Urinary bladder (tissue), 4 donors: ENCODE data around the gene IQGAP3. TPM values are rescaled to one million over a fixed set of nuclear protein-coding genes. Genes with fewer than 3 reads are reported as not detected.
A peak's percentile ranks its signal among the peaks of the same experiment; 100 is the strongest.
"Not testable (repeated sequence)": the region's sequence is repeated elsewhere in the genome, so short reads cannot be mapped to it uniquely, and the experiment has no call there.

ENCODE experiments used
- DNase-seq: peaks from one replicate; pipeline ENCODE4 v3.0.0-alpha.2; 2015; ENCODE audit errors: extremely low spot score
- H3K27ac ChIP-seq: one replicate; pipeline ENCODE4 v1.5.1; 2013; ENCODE audit warnings: low read depth, mild to moderate bottlenecking, moderate library complexity
- H3K36me3 ChIP-seq: one replicate; pipeline ENCODE4 v1.6.1; 2013; ENCODE audit warnings: mild to moderate bottlenecking, moderate library complexity; ENCODE audit not compliant: insufficient read depth
- H3K4me1 ChIP-seq: one replicate; pipeline ENCODE4 v1.6.1; 2013; ENCODE audit warnings: mild to moderate bottlenecking, moderate library complexity; ENCODE audit not compliant: insufficient read depth
- H3K4me3 ChIP-seq: one replicate; pipeline ENCODE4 v1.5.1; 2013; ENCODE audit warnings: low read depth, low read length
- WGBS: extraction: QIAGEN DNeasy Blood & Tissue Kit; methylation state at CpG from one replicate; pipeline ENCODE4 v1.1.7; 2013; 5-methylcytosine and 5-hydroxymethylcytosine counted together
- polyA plus RNA-seq: library from polyadenylated mRNA; stranded (reverse); fragments of 200-250 nt; gene quantifications from one replicate; pipeline ENCODE4 v1.2.3, GENCODE V29; 2013
- total RNA-seq: library from RNA; depleted of rRNA; stranded (reverse); fragments of >200 nt; gene quantifications from one replicate; pipeline ENCODE4 v1.2.3, GENCODE V29; 2014
- donor health status: healthy with polysubstance abuse.
- donor health status: healthy.

Gene IQGAP3, protein sequence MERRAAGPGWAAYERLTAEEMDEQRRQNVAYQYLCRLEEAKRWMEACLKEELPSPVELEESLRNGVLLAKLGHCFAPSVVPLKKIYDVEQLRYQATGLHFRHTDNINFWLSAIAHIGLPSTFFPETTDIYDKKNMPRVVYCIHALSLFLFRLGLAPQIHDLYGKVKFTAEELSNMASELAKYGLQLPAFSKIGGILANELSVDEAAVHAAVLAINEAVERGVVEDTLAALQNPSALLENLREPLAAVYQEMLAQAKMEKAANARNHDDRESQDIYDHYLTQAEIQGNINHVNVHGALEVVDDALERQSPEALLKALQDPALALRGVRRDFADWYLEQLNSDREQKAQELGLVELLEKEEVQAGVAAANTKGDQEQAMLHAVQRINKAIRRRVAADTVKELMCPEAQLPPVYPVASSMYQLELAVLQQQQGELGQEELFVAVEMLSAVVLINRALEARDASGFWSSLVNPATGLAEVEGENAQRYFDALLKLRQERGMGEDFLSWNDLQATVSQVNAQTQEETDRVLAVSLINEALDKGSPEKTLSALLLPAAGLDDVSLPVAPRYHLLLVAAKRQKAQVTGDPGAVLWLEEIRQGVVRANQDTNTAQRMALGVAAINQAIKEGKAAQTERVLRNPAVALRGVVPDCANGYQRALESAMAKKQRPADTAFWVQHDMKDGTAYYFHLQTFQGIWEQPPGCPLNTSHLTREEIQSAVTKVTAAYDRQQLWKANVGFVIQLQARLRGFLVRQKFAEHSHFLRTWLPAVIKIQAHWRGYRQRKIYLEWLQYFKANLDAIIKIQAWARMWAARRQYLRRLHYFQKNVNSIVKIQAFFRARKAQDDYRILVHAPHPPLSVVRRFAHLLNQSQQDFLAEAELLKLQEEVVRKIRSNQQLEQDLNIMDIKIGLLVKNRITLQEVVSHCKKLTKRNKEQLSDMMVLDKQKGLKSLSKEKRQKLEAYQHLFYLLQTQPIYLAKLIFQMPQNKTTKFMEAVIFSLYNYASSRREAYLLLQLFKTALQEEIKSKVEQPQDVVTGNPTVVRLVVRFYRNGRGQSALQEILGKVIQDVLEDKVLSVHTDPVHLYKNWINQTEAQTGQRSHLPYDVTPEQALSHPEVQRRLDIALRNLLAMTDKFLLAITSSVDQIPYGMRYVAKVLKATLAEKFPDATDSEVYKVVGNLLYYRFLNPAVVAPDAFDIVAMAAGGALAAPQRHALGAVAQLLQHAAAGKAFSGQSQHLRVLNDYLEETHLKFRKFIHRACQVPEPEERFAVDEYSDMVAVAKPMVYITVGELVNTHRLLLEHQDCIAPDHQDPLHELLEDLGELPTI (N-terminal part only)
- 11.8 TPM for total RNA-seq
- polyA plus RNA-seq, result 0.32 TPM

DNA sequence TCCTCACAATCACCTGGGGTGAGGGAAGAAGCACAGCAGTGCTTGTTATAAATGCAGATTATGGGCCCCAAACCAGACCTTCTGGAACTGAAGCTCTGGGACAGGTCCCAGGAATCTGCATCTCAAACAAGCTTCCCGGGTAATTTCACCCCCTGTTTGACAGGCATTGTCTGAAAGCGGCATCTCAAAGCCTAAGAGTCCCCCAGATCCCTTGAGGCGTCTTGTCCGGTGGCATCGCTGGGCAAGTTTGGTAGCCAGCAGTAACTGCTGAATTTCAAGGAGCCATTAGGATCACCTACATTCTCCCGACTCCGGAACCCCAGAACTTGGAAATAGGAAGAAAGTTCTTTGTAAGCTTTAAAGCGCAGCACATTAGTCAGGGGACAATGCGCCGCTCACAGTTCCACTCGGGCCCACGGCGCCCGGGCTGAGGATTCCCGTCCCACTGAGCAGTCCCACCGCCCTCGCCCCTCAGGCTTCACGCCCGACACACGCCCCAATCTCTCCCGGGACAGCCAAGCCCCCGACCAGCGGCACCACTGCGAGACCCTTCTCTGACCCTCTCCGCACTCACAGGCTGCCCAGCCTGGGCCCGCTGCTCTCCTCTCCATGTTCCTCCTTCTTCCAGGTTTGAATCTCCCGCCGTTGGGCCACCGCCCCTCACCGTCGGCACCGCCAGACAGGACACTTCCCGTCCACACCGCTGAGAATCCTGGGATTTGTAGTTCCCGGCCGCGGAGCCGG lies at the start of gene IQGAP3:
TSS of gene IQGAP3 (minus strand) at position 647 of the 744 bp plus-strand sequence. CDS start at position 611, 36 bp downstream.
- 1% methylated on average over 38 of the region's 38 CpGs for WGBS
- Histone ChIP-seq H3K4me1 (no peaks in the 10 kb centered on the region), H3K27ac (no peak within 1 kb of the TSS), H3K4me3 (peak within 1 kb of the TSS; percentile 23), H3K36me3 (no peaks in the 10 kb centered on the region)
- peak; percentile 42 for DNase-seq

DNA sequence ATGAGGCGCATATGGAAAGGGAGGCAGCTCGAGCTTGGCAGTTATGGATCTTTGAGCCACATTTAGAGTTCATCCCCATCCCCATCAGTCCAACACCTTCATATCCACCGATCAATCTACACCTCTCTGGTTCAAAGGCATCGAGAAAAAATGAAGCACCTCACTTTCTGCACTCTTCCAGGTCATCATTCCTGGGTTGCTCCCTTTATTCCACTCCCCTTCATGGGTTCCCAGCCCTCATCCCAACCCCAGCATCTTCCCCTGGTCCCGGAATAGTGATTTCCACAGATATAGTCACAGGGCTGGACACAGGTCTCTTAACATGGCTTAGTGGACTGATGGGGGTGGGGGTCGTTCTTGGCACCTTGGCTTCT lies 47.2 kb upstream of the IQGAP3 start:
- H3K4me3 ChIP-seq, result no peak overlapping the region
- no peaks in the 10 kb centered on the region for H3K4me1 ChIP-seq
- H3K36me3 ChIP-seq, result no peaks in the 10 kb centered on the region
- H3K27ac ChIP-seq, result no peak overlapping the region
- DNase-seq, result no peak
- 31% methylated on average over 6 of the region's 6 CpGs for WGBS

DNA sequence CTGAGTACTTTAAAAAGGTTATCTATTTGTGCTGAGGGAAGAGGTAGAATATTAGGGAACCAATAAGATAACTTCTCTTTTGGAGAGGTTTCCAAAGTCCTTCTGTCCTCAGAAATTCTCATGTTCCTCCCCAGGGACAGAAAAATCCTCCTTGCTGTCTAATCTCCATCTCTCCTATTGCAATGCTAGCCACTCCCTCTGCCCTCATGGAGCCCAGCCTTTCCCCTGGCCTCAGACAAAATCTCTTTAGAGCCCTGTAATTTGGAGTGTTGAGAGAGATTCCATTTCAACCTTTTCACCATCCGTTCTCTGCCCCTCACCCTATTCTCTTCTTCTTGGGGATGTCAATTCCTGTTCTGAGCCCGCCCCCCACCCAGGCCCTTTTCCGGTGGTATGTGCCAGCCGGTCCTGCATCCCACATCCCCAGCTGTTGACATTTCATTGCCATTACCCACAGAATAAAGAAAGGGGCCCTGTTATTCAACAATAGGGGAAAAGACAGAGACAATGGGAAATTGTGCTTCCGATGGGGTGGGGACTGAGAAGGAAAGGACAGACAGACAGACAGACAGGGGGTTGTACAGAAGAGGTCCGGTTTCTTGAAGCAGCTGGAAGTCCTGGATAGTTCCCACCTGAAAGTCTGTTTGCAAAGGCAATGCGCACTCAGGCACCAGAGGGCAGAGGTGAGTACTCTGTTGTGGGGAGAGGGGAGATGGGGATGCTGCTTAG lies 46.7 kb upstream of the IQGAP3 start, which contains the start of gene HAPLN2:
TSS of gene HAPLN2 (plus strand) at position 563 of the 729 bp plus-strand sequence. CDS start 4,076 bp downstream, outside the sequence.
- Histone ChIP-seq H3K4me1 (no peaks in the 10 kb centered on the region), H3K4me3 (no peak within 1 kb of the TSS), H3K27ac (no peak within 1 kb of the TSS), H3K36me3 (no peaks in the 10 kb centered on the region)
- no peak for DNase-seq
- 19% methylated on average over 7 of the region's 7 CpGs for WGBS

DNA sequence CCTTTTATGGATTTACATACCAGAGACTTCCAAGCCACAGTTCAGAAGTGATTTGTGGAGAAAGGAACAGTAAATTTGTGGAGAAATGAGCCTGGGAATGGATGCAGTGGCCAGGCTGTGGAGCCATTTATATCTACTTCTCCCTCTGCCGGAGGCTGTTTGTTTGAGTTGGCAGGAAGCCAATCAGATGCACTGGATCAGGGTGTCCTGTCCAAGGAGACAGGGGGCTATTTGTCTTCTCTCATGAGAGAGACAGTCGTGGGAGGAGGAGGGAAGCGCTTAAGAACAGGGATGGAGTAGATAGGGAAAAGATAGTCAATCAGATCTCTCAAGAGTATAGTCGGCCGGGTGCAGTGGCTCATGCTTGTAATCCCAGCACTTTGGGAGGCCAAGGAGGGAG lies 44.1 kb upstream of the IQGAP3 start:
- H3K4me3 ChIP-seq, result no peak overlapping the region
- WGBS, result under 1% methylated on average over 5 of the region's 5 CpGs
- H3K27ac ChIP-seq, result no peak overlapping the region
- DNase-seq, result peak; percentile 76
- no peaks in the 10 kb centered on the region for H3K4me1 ChIP-seq
- no peaks in the 10 kb centered on the region for H3K36me3 ChIP-seq

DNA sequence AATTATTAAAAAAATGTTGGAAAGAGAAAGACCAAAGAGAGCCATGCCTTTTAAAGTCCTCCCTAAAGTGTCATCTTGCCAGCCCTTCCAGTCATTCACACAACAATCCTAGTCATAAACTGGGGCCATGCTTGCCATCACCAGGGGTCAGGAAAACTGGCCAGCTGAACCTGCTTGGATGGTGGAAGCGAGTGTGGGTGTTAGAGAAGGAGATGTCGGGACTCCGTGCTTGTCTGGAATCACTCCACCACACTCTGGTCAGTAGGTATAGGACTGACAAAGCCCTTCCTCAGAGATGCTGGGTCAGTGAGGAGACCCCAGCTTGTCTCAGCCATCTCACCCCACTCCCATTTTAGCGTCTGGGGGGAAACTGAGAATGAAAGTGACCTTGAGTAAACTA lies 43.6 kb upstream of the IQGAP3 start:
- no peak overlapping the region for H3K4me3 ChIP-seq
- WGBS, result 14% methylated on average over 4 of the region's 4 CpGs
- DNase-seq, result no peak
- no peaks in the 10 kb centered on the region for H3K36me3 ChIP-seq
- H3K4me1 ChIP-seq, result no peaks in the 10 kb centered on the region
- no peak overlapping the region for H3K27ac ChIP-seq

DNA sequence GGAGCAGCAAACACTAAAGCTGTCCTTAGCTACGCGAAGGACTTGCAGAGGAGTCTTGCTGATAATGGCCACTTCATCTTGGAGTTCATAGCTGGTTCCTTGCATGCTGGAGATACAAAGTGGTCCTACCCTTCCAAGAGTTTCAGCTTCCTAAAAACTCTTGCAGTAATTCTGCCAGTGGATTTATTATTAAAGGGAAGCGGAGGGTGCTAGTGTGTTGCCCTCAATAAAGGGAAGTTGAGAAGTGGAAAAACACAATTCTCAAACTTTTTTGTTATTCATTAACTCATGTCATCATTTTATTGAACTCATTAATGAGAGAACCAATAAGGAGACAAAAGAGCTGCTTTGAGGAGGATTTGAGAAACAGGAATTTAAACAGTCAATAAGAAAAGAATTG lies 40.3 kb upstream of the IQGAP3 start:
- no peak overlapping the region for H3K4me3 ChIP-seq
- 57% methylated on average over 3 of the region's 3 CpGs for WGBS
- no peaks in the 10 kb centered on the region for H3K4me1 ChIP-seq
- H3K36me3 ChIP-seq, result no peaks in the 10 kb centered on the region
- no peak for DNase-seq
- H3K27ac ChIP-seq, result no peak overlapping the region

DNA sequence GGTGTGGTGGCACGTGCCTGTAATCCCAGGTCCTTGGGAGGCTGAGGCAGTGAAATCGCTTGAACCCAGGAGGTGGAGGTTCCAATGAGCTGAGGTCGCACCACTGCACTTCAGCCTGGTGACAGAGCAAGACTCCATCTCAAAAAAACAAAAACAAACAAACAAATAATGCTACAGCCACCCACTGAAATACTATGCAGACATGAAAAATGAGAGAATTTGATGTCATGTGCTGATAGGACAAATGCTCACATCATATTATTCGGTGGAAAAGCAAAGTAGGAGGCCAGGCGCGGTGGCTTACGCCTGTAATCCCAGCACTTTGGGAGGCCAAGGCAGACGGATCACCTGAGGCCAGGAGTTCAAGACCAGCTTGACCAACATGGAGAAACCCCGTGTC lies 37.7 kb upstream of the IQGAP3 start:
- 91% methylated on average over 9 of the region's 9 CpGs for WGBS
- H3K27ac ChIP-seq, H3K36me3 ChIP-seq, DNase-seq, H3K4me1 ChIP-seq, H3K4me3 ChIP-seq: not testable (repeated sequence)

DNA sequence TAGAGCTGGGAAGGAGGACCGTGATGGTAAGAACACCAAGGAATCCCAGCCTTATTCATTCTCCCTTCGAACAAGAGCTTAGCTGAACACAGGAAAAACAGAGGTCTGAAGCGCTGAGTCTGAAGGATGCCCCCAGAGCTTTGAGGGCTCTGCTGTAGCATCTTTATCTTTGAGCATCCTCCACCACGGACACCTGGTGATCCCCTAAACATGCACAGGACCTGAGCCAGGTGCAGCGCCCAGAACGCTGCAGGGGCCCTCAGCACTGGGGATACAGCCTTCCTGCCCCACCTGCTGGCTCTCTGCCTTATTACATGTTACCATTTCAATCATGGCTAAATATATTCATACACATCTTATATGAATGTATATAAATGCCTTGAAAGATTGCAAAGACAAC lies 36.6 kb upstream of the IQGAP3 start:
- Histone ChIP-seq H3K27ac (no peak overlapping the region), H3K36me3 (no peaks in the 10 kb centered on the region), H3K4me3 (no peak overlapping the region), H3K4me1 (no peaks in the 10 kb centered on the region)
- WGBS, result 46% methylated on average over 6 of the region's 6 CpGs
- DNase-seq, result no peak

DNA sequence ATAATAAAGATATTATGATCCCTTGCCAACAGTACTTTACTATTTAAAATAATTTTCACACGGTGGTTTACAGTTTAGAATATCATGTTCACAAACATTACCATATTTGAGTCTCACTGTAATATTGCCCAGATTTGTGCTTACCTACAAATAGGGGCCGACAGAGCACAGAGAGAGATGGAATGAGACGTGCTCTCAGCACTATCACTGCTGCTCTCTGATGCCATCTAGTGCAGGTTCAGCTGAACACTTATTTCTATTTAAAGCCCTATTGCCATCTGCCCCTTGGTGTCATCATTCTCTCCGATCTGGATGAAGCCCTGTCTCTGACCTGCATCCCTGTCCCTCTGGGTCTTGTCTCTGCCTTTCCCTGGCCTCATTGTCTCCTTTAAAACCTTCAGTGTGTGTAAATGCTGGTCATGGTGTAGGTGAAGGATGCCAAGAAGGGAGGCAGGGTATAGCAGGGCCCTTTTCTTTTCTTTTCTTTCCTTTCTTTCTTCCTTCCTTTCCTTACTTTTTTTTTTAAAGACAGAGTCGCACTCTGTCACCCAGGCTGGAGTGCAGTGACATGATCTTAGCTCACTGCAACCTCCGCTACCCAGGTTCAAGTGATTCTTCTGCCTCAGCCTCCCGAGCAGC lies 35.8 kb upstream of the IQGAP3 start:
- no peaks in the 10 kb centered on the region for H3K4me1 ChIP-seq
- DNase-seq, result no peak
- no peak overlapping the region for H3K4me3 ChIP-seq
- no peaks in the 10 kb centered on the region for H3K36me3 ChIP-seq
- H3K27ac ChIP-seq, result no peak overlapping the region
- 31% methylated on average over 7 of the region's 7 CpGs for WGBS

DNA sequence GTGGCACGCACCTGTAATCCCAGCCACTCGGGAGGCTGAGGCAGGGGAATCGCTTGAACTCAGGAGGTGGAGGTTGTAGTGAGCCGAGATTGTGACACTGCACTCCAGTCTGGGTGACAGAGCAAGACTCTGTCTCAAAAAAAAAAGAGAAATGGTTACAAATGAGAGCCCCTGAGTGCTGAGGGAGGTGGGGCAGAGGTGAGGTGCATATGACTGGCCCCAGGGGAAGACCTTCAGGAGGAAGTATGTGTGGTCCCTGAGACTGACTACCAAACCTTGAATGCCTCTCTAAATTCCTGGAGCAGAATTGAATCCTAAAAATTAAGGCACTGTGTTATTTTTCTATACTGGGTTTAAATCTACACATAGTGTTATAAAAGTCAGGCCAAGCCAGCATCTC lies 35.0 kb upstream of the IQGAP3 start:
- H3K27ac ChIP-seq, DNase-seq, H3K4me3 ChIP-seq, H3K4me1 ChIP-seq, H3K36me3 ChIP-seq: not testable (repeated sequence)
- 86% methylated on average over 4 of the region's 4 CpGs for WGBS

DNA sequence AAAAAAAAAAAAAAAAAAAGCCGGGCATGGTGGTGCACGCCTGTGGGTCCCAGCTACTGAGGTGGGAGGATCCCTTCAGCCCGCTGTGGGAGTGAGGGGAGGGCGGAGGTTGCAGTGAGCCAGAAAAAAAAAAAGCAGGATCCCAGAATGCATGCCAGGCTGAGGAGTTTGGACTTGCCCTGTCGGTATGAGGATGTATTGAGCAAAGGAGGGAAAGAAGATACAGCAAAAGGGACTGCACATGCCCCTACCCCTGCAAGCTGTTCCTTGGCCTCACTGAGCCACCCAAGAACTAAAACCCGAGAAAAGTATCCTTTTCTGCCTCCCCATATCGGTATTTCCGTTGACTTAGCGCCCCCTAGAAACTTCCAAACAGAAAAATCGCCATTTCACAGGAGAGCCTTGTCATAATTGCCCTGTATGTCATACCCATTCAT lies 30.2 kb upstream of the IQGAP3 start:
- no peaks in the 10 kb centered on the region for H3K4me1 ChIP-seq
- DNase-seq, result no peak
- no peak overlapping the region for H3K27ac ChIP-seq
- 38% methylated on average over 10 of the region's 10 CpGs for WGBS
- no peak overlapping the region for H3K4me3 ChIP-seq
- no peaks in the 10 kb centered on the region for H3K36me3 ChIP-seq

DNA sequence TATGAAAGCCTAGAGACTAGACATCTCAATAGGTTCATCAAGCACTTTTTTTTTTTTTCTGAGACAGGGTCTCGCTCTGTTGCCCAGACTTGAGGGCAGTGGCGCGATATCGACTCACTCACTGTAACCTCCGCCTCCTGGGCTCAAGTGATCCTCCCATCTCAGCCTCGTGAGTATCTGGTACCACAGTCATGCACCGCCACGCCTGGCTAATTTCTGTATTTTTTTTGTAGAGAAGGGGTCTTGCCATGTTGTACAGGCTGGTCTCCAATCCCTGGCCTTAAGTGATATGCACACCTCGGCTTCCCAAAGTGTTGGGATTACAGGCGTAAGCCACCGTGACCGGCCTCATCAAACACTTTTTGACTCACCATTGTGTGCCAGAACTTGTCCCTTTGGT lies 29.5 kb upstream of the IQGAP3 start:
- Histone ChIP-seq H3K27ac (peak overlapping the region; percentile 53), H3K4me3 (peak overlapping the region; percentile 73), H3K36me3 (no peaks in the 10 kb centered on the region), H3K4me1 (no peaks in the 10 kb centered on the region)
- no peak for DNase-seq
- WGBS, result 71% methylated on average over 12 of the region's 12 CpGs
